SU-DHL-6 (cell line): ENCODE results near the gene EFCAB6.

Experiments used
- H2AFZ ChIP-seq: fragments of 200-600 bp; sonication (generic); 2 replicates; pipeline ENCODE4 v1.6.1; 2014; ENCODE audit warnings: low read depth, mild to moderate bottlenecking, moderate library complexity, mixed read lengths, antibody characterized with exemption, low read length; ENCODE audit not compliant: severe bottlenecking
- H3F3A ChIP-seq: fragments of 200-600 bp; shearing (Covaris generic); 2 replicates; pipeline ENCODE4 v1.6.0; 2016; ENCODE audit warnings: antibody characterized with exemption, mild to moderate bottlenecking; ENCODE audit not compliant: insufficient read depth
- H3K27ac ChIP-seq: fragments of 200-600 bp; sonication (generic); 2 replicates; pipeline ENCODE4 v1.5.1; 2016; ENCODE audit warnings: low read depth, mild to moderate bottlenecking, low read length, moderate library complexity, mixed read lengths
- H3K27me3 ChIP-seq: fragments of 200-600 bp; sonication (generic), shearing (Covaris generic); 2 replicates; pipeline ENCODE4 v1.6.0; 2014; ENCODE audit warnings: mild to moderate bottlenecking, low read length
- H3K36me3 ChIP-seq: fragments of 200-600 bp; sonication (generic); 2 replicates; pipeline ENCODE4 v1.6.1; 2014; ENCODE audit warnings: mild to moderate bottlenecking, low read length, mixed read lengths
- H3K4me2 ChIP-seq: fragments of 300-600, 200-600 bp; shearing (Covaris generic), sonication (generic); 2 replicates; pipeline ENCODE4 v1.6.0; 2014; ENCODE audit warnings: low read length, low read depth, mild to moderate bottlenecking; ENCODE audit not compliant: poor library complexity, severe bottlenecking
- H3K4me3 ChIP-seq: fragments of 200-600 bp; sonication (generic); 2 replicates; pipeline ENCODE4 v1.5.1; 2014; ENCODE audit warnings: antibody characterized with exemption, low read length, mild to moderate bottlenecking, mixed read lengths; ENCODE audit not compliant: insufficient read depth, poor library complexity, severe bottlenecking
- H3K79me2 ChIP-seq: fragments of 200-600 bp; sonication (generic); 2 replicates; pipeline ENCODE4 v1.6.1; 2014; ENCODE audit warnings: mild to moderate bottlenecking, low read length, moderate library complexity; ENCODE audit not compliant: insufficient read depth
- H3K9ac ChIP-seq: fragments of 200-600 bp; sonication (generic); 2 replicates; pipeline ENCODE4 v1.7.0; 2014; ENCODE audit warnings: mild to moderate bottlenecking, low read length
- H3K9me2 ChIP-seq: fragments of 200-600 bp; sonication (generic); replicated peaks from 2 replicates; pipeline ENCODE4 v1.6.1; 2014; ENCODE audit warnings: low read length; ENCODE audit not compliant: insufficient read depth
- H3K9me3 ChIP-seq: fragments of 200-600 bp; sonication (generic); 2 replicates; pipeline ENCODE4 v1.6.1; 2014; ENCODE audit warnings: low read length, mixed read lengths; ENCODE audit not compliant: insufficient read depth
- H4K20me1 ChIP-seq: fragments of 200-600 bp; sonication (generic); 2 replicates; pipeline ENCODE4 v1.6.1; 2014; ENCODE audit warnings: low read depth, mild to moderate bottlenecking, antibody characterized with exemption, low read length, moderate library complexity, mixed read lengths
- EZH2phosphoT487 ChIP-seq: fragments of 200-600 bp; sonication (generic), shearing (Covaris generic); conservative IDR thresholded peaks from 2 replicates; pipeline ENCODE4 v1.6.1; 2018; ENCODE audit warnings: mild to moderate bottlenecking, antibody characterized with exemption, low read length, moderate library complexity, mixed read lengths
- TF ChIP-seq, protein P1 (sequence below): fragments of 200-600 bp; sonication (generic); IDR thresholded peaks from one replicate; pipeline ENCODE4 v1.5.1; 2017; ENCODE audit warnings: antibody characterized with exemption, mild to moderate bottlenecking, low read length, moderate library complexity; ENCODE audit not compliant: insufficient read depth, poor library complexity, severe bottlenecking

The EFCAB6 gene

DNA sequence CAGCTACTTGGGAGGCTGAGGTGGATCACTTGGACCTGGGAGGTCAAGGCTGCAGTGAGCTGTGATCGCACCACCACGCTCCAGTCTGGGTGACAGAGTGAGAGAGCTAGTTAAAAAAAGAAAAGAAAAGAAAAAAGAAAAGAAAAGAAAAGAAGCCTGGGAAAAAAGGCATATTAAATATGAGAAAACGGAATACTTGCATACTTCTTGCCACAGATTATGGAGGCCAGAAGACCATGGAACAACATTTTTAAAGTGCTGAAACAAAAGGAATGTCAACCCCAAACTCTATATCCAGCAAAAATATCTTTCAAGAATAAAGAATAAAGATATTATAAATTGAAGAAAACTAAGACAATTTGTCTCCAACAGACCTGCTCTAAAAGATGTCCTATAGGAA is 191.9 kb downstream of the EFCAB6 start:
- H3K27ac ChIP-seq = no peak overlapping the region
- H3K9ac ChIP-seq = no peak overlapping the region
- H3K9me3 ChIP-seq = no peaks in the 10 kb centered on the region
- no peak overlapping the region for H2AFZ ChIP-seq
- H3K27me3 ChIP-seq = no peaks in the 10 kb centered on the region
- H3K79me2 ChIP-seq = no peaks in the 10 kb centered on the region
- no peaks in the 10 kb centered on the region for H3K36me3 ChIP-seq
- no peak for TF ChIP-seq EZH2phosphoT487
- TF ChIP-seq, protein P1, sequence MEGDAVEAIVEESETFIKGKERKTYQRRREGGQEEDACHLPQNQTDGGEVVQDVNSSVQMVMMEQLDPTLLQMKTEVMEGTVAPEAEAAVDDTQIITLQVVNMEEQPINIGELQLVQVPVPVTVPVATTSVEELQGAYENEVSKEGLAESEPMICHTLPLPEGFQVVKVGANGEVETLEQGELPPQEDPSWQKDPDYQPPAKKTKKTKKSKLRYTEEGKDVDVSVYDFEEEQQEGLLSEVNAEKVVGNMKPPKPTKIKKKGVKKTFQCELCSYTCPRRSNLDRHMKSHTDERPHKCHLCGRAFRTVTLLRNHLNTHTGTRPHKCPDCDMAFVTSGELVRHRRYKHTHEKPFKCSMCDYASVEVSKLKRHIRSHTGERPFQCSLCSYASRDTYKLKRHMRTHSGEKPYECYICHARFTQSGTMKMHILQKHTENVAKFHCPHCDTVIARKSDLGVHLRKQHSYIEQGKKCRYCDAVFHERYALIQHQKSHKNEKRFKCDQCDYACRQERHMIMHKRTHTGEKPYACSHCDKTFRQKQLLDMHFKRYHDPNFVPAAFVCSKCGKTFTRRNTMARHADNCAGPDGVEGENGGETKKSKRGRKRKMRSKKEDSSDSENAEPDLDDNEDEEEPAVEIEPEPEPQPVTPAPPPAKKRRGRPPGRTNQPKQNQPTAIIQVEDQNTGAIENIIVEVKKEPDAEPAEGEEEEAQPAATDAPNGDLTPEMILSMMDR = no peak
- no peaks in the 10 kb centered on the region for H3F3A ChIP-seq
- no peak overlapping the region for H3K4me2 ChIP-seq
- no peaks in the 10 kb centered on the region for H3K9me2 ChIP-seq
- H4K20me1 ChIP-seq = no peaks in the 10 kb centered on the region; the same call in 1 of the 2 replicates
- H3K4me3 ChIP-seq = no peak overlapping the region

DNA sequence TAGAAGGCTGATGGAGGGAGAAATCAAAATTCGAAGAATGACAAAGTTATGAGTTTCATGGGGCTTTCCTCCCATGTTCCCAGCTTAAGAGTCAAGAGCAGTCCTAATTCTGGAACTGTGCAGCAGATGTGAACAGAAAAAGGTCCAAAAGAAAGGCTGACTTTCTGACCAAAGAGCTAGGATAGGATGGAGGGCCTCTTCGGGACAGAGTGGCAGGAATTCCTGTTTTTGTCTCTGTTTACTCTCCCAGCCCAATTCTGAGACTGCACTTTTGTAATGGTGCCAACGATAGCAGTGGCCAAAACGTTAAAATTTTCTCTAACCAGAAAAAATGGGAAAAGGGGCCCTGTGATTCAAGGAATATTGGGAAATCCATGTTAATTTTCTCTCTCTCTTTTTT is 193.6 kb downstream of the EFCAB6 start:
- no peak overlapping the region for H3K27ac ChIP-seq
- no peaks in the 10 kb centered on the region for H3K27me3 ChIP-seq
- H3K79me2 ChIP-seq = no peaks in the 10 kb centered on the region
- no peaks in the 10 kb centered on the region for H3K9me2 ChIP-seq
- H3F3A ChIP-seq = no peaks in the 10 kb centered on the region
- no peak overlapping the region for H3K9ac ChIP-seq
- H3K36me3 ChIP-seq = no peaks in the 10 kb centered on the region
- TF ChIP-seq, protein P1 = no peak
- no peaks in the 10 kb centered on the region for H3K9me3 ChIP-seq
- H4K20me1 ChIP-seq = no peaks in the 10 kb centered on the region; the same call in 1 of the 2 replicates
- H2AFZ ChIP-seq = no peak overlapping the region
- no peak overlapping the region for H3K4me2 ChIP-seq
- no peak overlapping the region for H3K4me3 ChIP-seq

DNA sequence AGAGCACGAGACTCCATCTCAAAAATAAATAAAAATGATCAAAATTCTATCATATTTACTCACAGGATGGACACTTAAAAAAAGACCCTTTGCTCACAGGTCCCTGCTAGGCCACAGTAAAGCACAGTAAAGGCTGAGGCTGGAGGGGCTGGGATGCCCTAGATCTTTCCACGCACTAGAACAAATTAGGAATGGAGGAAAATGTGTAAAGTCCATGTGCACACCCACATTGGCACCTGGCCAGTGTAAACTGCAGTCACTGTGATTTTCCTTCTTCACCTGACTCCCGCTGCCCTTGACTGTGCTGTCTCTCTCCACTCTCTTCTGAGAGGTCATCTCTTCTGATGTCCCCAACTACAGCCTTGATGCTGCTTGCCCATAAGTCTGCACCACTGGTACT is 195.5 kb downstream of the EFCAB6 start:
- H3K27me3 ChIP-seq = no peaks in the 10 kb centered on the region
- no peaks in the 10 kb centered on the region for H3K9me2 ChIP-seq
- no peaks in the 10 kb centered on the region for H3F3A ChIP-seq
- TF ChIP-seq EZH2phosphoT487 = no peak
- TF ChIP-seq, protein P1 = no peak
- no peak overlapping the region for H3K4me2 ChIP-seq
- H3K36me3 ChIP-seq = no peaks in the 10 kb centered on the region
- H3K9ac ChIP-seq = no peak overlapping the region
- no peak overlapping the region for H3K4me3 ChIP-seq
- no peaks in the 10 kb centered on the region; the same call in 1 of the 2 replicates for H4K20me1 ChIP-seq
- no peaks in the 10 kb centered on the region for H3K9me3 ChIP-seq
- H3K79me2 ChIP-seq = no peaks in the 10 kb centered on the region
- H3K27ac ChIP-seq = no peak overlapping the region
- no peak overlapping the region for H2AFZ ChIP-seq
